Measurements from ENCODE around the gene CNOT9.
"Not testable (repeated sequence)": the region's sequence is repeated elsewhere in the genome, so short reads cannot be mapped to it uniquely, and the experiment has no call there.

Gene CNOT9, protein sequence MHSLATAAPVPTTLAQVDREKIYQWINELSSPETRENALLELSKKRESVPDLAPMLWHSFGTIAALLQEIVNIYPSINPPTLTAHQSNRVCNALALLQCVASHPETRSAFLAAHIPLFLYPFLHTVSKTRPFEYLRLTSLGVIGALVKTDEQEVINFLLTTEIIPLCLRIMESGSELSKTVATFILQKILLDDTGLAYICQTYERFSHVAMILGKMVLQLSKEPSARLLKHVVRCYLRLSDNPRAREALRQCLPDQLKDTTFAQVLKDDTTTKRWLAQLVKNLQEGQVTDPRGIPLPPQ

GRCh38 chr2:218568190-218569037, at the start of gene CNOT9, which contains the start of gene USP37:
CNOT9 (plus strand) TSS chr2:218568839; CDS start chr2:218568955, 116 bp downstream.
USP37 (minus strand) TSS chr2:218568351; CDS start chr2:218558653, 9,698 bp downstream.
- DNase-seq: peak; percentile 95

DNA sequence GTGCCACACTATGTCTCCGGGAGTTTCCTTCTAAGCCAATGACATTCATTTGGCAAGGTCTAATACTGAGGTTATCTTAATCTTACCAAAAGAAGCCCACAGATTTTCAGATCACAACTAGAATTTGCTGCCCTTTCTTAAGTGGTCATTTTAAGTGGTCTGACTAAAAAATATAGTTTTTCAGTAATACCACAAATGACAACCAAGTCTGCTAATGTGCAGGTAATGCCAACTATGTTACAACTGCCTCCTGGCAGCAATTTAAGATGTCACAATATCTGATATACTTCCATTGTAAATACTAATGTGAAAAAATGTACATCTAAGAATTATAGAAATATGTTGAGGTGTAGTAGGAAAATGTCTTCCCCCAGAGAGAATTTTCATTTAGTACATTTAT, 49.8 kb upstream of the CNOT9 start:
- DNase-seq: no peak

- no peak for DNase-seq
Observed at GRCh38 chr2:218523651-218524050, 45.0 kb upstream of the CNOT9 start.

DNA sequence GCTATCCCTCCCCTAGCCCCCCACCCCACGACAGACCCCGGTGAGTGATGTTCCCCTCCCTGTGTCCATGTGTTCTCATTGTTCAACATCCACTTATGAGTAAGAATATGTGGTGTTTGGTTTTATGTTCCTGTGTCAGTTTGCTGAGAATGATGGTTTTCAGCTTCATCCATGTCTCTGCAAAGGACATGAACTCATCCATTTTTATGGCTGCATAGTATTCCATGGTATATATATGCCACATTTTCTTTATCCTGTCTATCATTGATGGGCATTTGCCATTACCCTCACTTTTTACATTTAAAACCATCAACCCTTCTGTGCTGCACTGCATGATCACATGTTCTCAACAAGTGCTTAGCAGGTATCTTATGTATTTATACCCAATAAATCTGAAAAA, 40.2 kb upstream of the CNOT9 start:
- DNase-seq: not testable (repeated sequence)

GRCh38 chr2:218529990-218530389, 38.6 kb upstream of the CNOT9 start:
- DNase-seq: no peak

DNA sequence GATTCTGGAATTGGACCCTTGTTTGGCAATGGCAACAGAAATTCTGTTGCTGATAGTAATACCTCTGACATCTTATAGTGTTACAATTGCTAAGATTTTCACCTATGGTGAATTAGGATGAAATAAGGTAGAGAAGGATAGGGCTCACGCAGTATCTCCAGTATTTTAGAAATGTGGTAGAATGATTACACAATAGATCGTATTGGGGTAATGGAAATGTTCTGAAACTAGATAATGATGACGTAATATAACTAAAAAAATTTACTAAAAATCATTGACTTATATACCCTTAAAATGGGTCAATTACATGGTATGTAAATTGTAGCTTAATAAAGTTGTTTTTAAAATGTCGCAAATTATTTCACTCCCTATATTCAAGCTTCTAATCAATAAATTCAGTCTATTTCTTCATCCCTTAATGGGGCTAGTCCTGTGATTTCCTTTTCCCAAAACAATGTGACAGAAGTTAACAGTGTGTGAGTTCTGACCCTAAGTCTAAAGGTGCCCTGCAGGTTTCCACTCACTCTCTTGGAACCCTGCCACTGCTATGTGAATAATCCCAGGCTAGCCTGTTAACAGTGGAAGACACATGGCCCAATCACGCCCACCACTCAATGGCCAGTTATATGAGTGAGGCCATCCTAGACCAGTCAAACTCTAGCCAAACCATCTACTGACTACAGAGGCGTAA, 31.7 kb upstream of the CNOT9 start:
- DNase-seq: no peak

- no peak for DNase-seq
Observed at GRCh38 chr2:218540015-218540414, 28.6 kb upstream of the CNOT9 start.

GRCh38 chr2:218546012-218546411, 22.6 kb upstream of the CNOT9 start:
- DNase-seq: no peak

- DNase-seq: no peak
Observed at GRCh38 chr2:218547511-218547910, 21.1 kb upstream of the CNOT9 start.

GRCh38 chr2:218547978-218548377, 20.7 kb upstream of the CNOT9 start:
- no peak for DNase-seq

- DNase-seq: not testable (repeated sequence)
Observed at GRCh38 chr2:218554225-218554624, 14.4 kb upstream of the CNOT9 start.

DNA sequence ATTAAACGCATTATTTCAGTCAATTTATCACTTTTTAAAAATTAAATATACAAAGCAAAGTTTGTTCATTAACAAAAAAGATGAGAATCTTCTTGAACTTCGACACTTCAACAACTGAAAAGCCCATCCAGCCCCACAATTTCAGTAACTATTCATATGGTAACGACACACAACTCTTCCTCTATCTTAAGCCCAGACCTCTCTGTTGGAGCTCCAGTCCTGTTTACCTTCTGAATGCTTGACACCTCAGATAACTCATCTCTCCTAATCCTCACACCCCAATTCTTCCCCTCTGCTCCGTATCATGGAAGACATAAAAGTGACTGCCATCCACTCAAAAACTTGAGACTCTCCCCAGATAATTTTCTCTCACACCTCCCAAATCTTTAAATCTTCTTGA, 13.1 kb upstream of the CNOT9 start:
- no peak for DNase-seq

DNA sequence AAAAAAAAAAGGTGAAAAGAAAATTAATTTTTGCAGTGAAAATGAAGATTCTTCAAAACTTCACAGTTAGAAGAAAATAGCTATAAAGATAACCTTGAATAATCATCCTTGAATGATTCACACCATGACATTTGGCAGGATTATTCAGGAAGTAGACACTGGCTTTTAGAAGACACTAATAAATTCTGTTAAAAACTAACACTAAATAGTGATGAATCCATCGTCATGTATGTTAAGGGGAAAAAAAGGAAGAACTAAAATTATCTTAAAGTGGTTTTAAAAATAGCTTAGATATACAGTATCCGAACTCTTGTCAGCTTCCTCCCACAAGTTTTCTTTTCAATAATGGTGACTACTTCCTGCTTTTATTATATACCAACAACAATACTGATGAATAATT, 10.7 kb upstream of the CNOT9 start:
- DNase-seq: no peak

DNA sequence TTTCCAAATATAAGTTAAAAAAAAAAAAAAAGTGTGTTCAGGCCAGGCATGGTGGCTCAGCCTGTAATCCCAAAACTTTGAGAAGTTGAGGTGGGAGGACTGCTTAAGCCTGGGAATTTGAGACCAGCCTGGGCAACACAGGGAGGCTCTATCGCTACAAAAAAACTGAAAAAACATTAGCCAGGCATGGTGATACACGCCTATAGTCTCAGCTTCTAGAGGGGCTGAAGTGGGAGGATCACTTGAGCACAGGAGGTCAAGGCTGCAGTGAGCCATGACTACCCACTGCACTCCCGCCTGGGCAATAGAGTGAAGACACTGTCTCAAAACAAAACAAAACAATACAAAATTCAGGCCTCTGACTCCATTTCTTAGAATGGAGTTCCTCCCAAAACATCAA, 9.7 kb upstream of the CNOT9 start:
- DNase-seq: no peak

GRCh38 chr2:218564056-218564455, 4.6 kb upstream of the CNOT9 start:
- no peak for DNase-seq

GRCh38 chr2:218566296-218566695, 2.3 kb upstream of the CNOT9 start:
- no peak for DNase-seq

DNA sequence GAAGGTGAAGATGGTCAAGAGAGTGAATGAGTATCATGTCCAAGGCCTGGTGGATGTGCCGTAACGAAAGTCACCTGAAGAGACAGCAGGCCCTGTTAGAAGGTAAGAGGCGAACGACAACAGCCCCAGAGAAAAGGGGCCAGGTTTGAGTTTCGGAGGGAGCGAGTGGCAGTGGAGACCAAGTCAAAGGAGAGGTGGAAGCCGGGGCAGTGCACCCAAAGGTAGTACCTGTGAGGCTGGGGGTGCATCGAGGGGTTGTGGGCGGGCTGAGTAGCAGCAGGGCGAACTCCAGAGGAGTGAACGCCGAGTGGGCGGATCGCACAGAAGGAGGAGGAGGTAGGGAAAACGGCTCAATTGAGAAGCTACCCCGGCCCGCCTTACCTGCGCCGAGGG, 846 bp upstream of the CNOT9 start:
- DNase-seq: peak; percentile 56

- DNase-seq: no peak
Observed at GRCh38 chr2:218569038-218569431, 396 bp downstream of the CNOT9 start.

- no peak for DNase-seq
Observed at GRCh38 chr2:218569661-218570500, 1.2 kb downstream of the CNOT9 start.

GRCh38 chr2:218570850-218571249, 2.2 kb downstream of the CNOT9 start:
- no peak for DNase-seq

DNA sequence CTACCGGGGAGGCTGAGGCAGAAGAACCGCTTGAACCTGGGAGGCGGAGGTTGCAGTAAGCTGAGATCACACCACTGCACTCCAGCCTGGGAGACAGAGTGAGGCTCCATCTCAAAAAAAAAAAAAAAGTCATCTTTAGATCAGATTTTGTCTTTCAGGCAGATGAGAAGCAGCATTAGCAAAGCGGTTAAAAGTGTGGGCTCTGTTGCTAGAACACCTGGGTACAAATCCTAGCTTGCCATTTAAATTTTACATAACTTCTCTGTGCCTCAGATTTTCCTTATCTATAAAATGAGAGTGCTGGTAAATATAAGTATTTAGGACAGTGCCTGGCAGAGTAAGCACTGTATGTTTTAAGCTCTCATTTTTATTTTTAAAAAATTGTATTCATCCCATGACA, 8.2 kb downstream of the CNOT9 start:
- DNase-seq: no peak

DNA sequence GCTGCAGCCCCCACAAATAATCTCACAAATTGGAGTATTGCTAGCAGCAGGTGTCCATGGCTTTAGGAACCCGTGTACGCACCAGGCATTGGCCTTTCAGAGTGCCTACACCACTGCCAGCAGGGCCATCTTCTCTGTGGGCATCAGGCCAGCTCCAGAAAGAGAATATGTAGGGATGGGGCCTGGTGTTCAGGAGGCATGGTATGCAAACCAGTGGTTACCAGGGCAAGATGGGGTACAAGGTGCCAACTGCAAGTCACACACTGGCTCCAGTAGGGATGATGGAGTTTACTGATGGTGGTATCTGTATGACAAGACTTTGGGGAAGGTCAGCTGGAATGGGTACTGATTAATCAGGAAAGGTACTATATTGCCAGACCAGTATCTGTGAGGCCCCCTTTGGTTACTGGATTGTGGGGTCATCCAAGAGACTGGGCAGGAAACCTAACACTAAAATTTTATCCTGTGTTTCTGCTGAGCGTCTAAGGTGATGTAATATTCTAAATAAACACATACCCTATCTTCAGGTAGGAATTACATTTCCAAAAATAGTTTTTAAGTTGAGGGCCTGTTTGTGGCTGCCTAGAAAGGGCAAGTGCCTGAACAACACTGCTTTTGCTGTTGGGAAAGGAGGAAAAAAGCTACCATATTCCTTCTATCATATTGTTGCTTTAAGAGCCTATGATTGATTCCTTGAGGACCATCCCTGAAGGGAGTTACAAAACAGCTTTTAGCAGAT, 9.0 kb downstream of the CNOT9 start:
- DNase-seq: no peak

Measured in NCI-H1105 (cell line).